Measurements from ENCODE around the gene BRMS1. TPM values are rescaled to one million over a fixed set of nuclear protein-coding genes. Genes with fewer than 3 reads are reported as not detected.
A peak's percentile ranks its signal among the peaks of the same experiment; 100 is the strongest.

BRMS1 gene
- total RNA-seq, 3 donors from 2014 or later: 35.9 to 47.6 (median 39.3) TPM

GRCh38 chr11:66369073-66369894 lies 24.4 kb upstream of the BRMS1 start:
- peak in 1 of 3 donors; percentile 39 for DNase-seq
- intact Hi-C loops (cut with DNase I, micrococcal nuclease): no loop called here
- TF ChIP-seq CTCF (IDR thresholded peaks at IDR 0.05): no peak
- peaks cover 3% of the 10 kb centered on the region for H3K4me1 ChIP-seq (ENCODE audit: low read depth)
- no peak overlapping the region for H3K4me3 ChIP-seq
- no peaks in the 10 kb centered on the region for H3K36me3 ChIP-seq (ENCODE audit: low read depth)
- no peaks in the 10 kb centered on the region for H3K9me3 ChIP-seq
- ATAC-seq: no peak

DNA sequence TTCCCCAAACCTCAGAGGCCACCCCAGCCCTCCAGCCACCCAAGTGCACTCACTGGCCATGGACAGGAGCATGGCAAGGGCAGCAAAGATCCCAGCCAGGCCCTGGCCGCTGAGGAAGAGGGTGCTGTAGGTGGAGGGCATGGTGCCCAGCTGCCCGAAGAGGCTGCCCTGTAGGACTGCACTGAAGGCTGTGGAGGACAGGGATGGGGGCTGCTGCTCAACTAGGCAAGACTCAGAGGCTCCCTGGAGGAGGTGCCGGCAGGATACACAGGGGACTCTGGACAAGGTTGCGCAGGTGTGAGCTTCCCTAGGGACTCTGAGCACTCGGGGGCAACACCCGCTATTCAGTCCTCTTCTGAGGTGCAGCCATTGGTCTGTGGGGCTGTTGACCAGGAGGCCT lies 23.6 kb upstream of the BRMS1 start:
- no peak overlapping the region for H3K4me3 ChIP-seq
- DNase-seq (peak in 1 of 3 donors; percentile 31), ATAC-seq (no peak)
- TF ChIP-seq CTCF (IDR thresholded peaks at IDR 0.05): no peak
- no peaks in the 10 kb centered on the region for H3K36me3 ChIP-seq (ENCODE audit: low read depth)
- H3K9me3 ChIP-seq: no peaks in the 10 kb centered on the region
- intact Hi-C loops (cut with DNase I, micrococcal nuclease): no loop called here
- peaks cover 3% of the 10 kb centered on the region for H3K4me1 ChIP-seq (ENCODE audit: low read depth)

GRCh38 chr11:66367561-66368312 lies 22.8 kb upstream of the BRMS1 start:
- H3K36me3 ChIP-seq (ENCODE audit: low read depth): no peaks in the 10 kb centered on the region
- ATAC-seq (no peak), DNase-seq (peak in 1 of 3 donors; percentile 23)
- no peaks in the 10 kb centered on the region for H3K9me3 ChIP-seq
- intact Hi-C loops (cut with DNase I, micrococcal nuclease): no loop called here
- TF ChIP-seq CTCF (IDR thresholded peaks at IDR 0.05): no peak
- H3K4me1 ChIP-seq (ENCODE audit: low read depth): peaks cover 3% of the 10 kb centered on the region
- no peak overlapping the region for H3K4me3 ChIP-seq

DNA sequence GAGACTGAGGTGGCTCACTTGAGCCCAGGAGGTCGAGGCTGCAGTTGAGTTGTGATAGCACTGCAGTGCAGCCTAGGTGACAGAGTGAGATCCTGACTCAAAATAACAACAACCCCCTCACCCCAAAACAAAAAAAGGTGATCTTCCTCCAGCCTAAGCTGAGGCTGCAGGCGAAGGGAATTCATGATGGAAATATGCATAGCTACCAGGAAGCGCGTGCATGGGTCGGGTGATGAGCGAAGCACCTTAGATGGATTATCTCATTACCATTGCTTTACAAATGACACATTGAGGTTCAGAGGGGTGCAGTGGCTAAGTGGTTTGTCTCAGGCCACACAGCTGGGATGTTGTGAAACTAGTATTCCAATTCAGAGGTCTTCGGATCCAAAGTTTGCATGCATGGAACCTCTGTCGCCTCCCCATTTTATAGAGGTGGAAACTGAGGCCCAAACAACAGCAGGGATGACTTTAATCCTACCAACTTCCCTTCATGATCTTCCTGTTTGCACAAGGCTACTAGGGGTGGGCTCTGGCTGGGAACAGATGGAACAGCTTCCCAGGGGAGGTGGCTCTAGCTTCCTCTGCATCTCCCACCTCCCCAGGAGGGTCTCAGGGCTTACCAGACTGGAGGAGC lies 22.1 kb upstream of the BRMS1 start:
- TF ChIP-seq CTCF (IDR thresholded peaks at IDR 0.05): no peak
- no peak for ATAC-seq
- Histone ChIP-seq H3K4me1 (ENCODE audit: low read depth) (peaks cover 3% of the 10 kb centered on the region), H3K4me3 (no peak overlapping the region), H3K9me3 (no peaks in the 10 kb centered on the region), H3K36me3 (ENCODE audit: low read depth) (no peaks in the 10 kb centered on the region)
- DNase-seq: no peak
- intact Hi-C loops (cut with DNase I, micrococcal nuclease): no loop called here

GRCh38 chr11:66365711-66366619 lies 21.1 kb upstream of the BRMS1 start:
- Histone ChIP-seq H3K9me3 (no peaks in the 10 kb centered on the region), H3K36me3 (ENCODE audit: low read depth) (no peaks in the 10 kb centered on the region), H3K4me1 (ENCODE audit: low read depth) (peaks cover 2% of the 10 kb centered on the region), H3K4me3 (no peak overlapping the region)
- no peak for TF ChIP-seq CTCF (IDR thresholded peaks at IDR 0.05)
- peak in 1 of 3 donors; percentile 34 for DNase-seq
- no peak for ATAC-seq
- intact Hi-C loops (cut with DNase I, micrococcal nuclease): no loop called here
